Endodermal cell (in vitro differentiated cells): ENCODE results near the gene GSTA2. TPM values are rescaled to one million over a fixed set of nuclear protein-coding genes. Genes with fewer than 3 reads are reported as not detected.
"Not testable (repeated sequence)": the region's sequence is repeated elsewhere in the genome, so short reads cannot be mapped to it uniquely, and the experiment has no call there.

Experiments
- DNase-seq: peaks from one replicate; pipeline ENCODE4 v3.0.0-alpha.2; 2017
- H3K27ac ChIP-seq: 2 replicates; pipeline ENCODE4 v1.5.1; 2013; ENCODE audit warnings: mild to moderate bottlenecking, low read depth, low read length, moderate library complexity
- H3K27me3 ChIP-seq: 2 replicates; pipeline ENCODE4 v1.6.1; 2013; ENCODE audit warnings: mild to moderate bottlenecking, low read length, moderate library complexity; ENCODE audit not compliant: insufficient read depth, control insufficient read depth, poor library complexity, severe bottlenecking
- H3K36me3 ChIP-seq: 2 replicates; pipeline ENCODE4 v1.7.0; 2013; ENCODE audit warnings: mild to moderate bottlenecking, low read length, moderate library complexity; ENCODE audit not compliant: control insufficient read depth, insufficient read depth
- H3K4me1 ChIP-seq: one replicate; pipeline ENCODE4 v1.7.0; 2013; ENCODE audit warnings: low read length; ENCODE audit not compliant: control insufficient read depth, insufficient read depth
- H3K4me3 ChIP-seq: 2 replicates; pipeline ENCODE4 v1.5.1; 2013; ENCODE audit warnings: mild to moderate bottlenecking, low read length, moderate library complexity
- H3K9ac ChIP-seq: 2 replicates; pipeline ENCODE4 v1.6.1; 2013; ENCODE audit warnings: mild to moderate bottlenecking, low read length, moderate library complexity; ENCODE audit not compliant: poor library complexity, severe bottlenecking; ENCODE audit errors: extremely low read depth
- H3K9me3 ChIP-seq: 2 replicates; pipeline ENCODE4 v1.6.1; 2013; ENCODE audit warnings: mild to moderate bottlenecking, low read length, moderate library complexity; ENCODE audit not compliant: control insufficient read depth
- H3K27ac Mint-ChIP-seq: 2 replicates; pipeline ENCODE4 v1.8.0; 2020; ENCODE audit warnings: mixed read lengths
- H3K27me3 Mint-ChIP-seq: 2 replicates; pipeline ENCODE4 v1.8.0; 2021; ENCODE audit warnings: mild to moderate bottlenecking, mixed read lengths; ENCODE audit not compliant: insufficient read depth
- H3K36me3 Mint-ChIP-seq: 2 replicates; pipeline ENCODE4 v1.8.0; 2020; ENCODE audit warnings: low read depth, mixed read lengths
- H3K4me1 Mint-ChIP-seq: 2 replicates; pipeline ENCODE4 v1.8.0; 2020; ENCODE audit warnings: mixed read lengths
- H3K4me3 Mint-ChIP-seq: 2 replicates; pipeline ENCODE4 v1.8.0; 2020; ENCODE audit warnings: mild to moderate bottlenecking, moderate library complexity, mixed read lengths
- H3K9me3 Mint-ChIP-seq: 2 replicates; pipeline ENCODE4 v1.8.0; 2020; ENCODE audit warnings: mild to moderate bottlenecking, mixed read lengths
- CTCF ChIP-seq: fragments of 200-600 bp; sonication (generic); conservative IDR thresholded peaks from 2 replicates; pipeline ENCODE4 v1.5.0; 2021; ENCODE audit warnings: antibody characterized with exemption, mild to moderate bottlenecking
- WGBS, 2 experiments: methylation state at CpG; one replicate each; pipeline versions ENCODE4 v1.1.5 to v1.1.7; 2013; ENCODE audit warnings: missing lambda C conversion rate in 2 of 2, mixed read lengths in 1 of 2; ENCODE audit not compliant: insufficient coverage in 1 of 2, insufficient read length in 1 of 2; 5-methylcytosine and 5-hydroxymethylcytosine counted together
- total RNA-seq, 2 donors: library from RNA; stranded (reverse); fragmentation: NEBNext Ultra II Directional in 1 of 2; extraction: Animal tissue kit (Norgen Biotek cat#: 25700) in 1 of 2; gene quantifications; 2 replicates in 1 of 2; 3 replicates in 1 of 2; pipeline ENCODE4 v1.2.1, GENCODE V29; 2021

The GSTA2 gene
- total RNA-seq, 2 donors from 2014 or later = 1.6 to 5.0 TPM

- Histone ChIP-seq H3K9ac (no peak overlapping the region), H3K9me3 (peaks cover 7% of the 10 kb centered on the region), H3K4me3 (no peak overlapping the region), H3K36me3 (no peaks in the 10 kb centered on the region), H3K27ac (no peak overlapping the region), H3K27me3 (no peaks in the 10 kb centered on the region), H3K4me1 (no peaks in the 10 kb centered on the region)
- TF ChIP-seq CTCF = no peak
- H3K9me3 Mint-ChIP-seq = peaks cover 4% of the 10 kb centered on the region
- no peak overlapping the region for H3K4me3 Mint-ChIP-seq
- no peaks in the 10 kb centered on the region for H3K36me3 Mint-ChIP-seq
- no peak for DNase-seq
- no peaks in the 10 kb centered on the region for H3K27me3 Mint-ChIP-seq
- H3K27ac Mint-ChIP-seq = no peak overlapping the region
- WGBS, 2 experiments = 89% methylated on average over 1 of the region's 1 CpG; no CpG with 5 or more reads in 1 of the 2 experiments
- H3K4me1 Mint-ChIP-seq = peaks cover 25% of the 10 kb centered on the region
These were observed 4.2 kb downstream of the GSTA2 start for GRCh38 chr6:52759085-52759484.

GRCh38 chr6:52757651-52758338, 5.5 kb downstream of the GSTA2 start:
- WGBS, 2 experiments = 67 to 78% methylated on average over 3 to 7 of the region's 7 CpGs
- H3K27ac ChIP-seq, H3K27me3 Mint-ChIP-seq, H3K4me1 ChIP-seq, H3K27me3 ChIP-seq, H3K4me3 Mint-ChIP-seq, H3K36me3 ChIP-seq, H3K27ac Mint-ChIP-seq, H3K9me3 Mint-ChIP-seq, H3K4me3 ChIP-seq, H3K9ac ChIP-seq, H3K36me3 Mint-ChIP-seq, DNase-seq, H3K9me3 ChIP-seq: not testable (repeated sequence)
- H3K4me1 Mint-ChIP-seq = peaks cover 16% of the 10 kb centered on the region

- no peaks in the 10 kb centered on the region for H3K27me3 Mint-ChIP-seq
- DNase-seq = no peak
- Histone ChIP-seq H3K9ac (no peak overlapping the region), H3K27ac (no peak overlapping the region), H3K4me3 (no peak overlapping the region), H3K27me3 (no peaks in the 10 kb centered on the region), H3K4me1 (no peaks in the 10 kb centered on the region), H3K9me3 (peaks cover 7% of the 10 kb centered on the region), H3K36me3 (no peaks in the 10 kb centered on the region)
- H3K9me3 Mint-ChIP-seq = peaks cover 15% of the 10 kb centered on the region
- H3K4me3 Mint-ChIP-seq = no peak overlapping the region
- H3K4me1 Mint-ChIP-seq = peaks cover 5% of the 10 kb centered on the region
- no peak for TF ChIP-seq CTCF
- 88 to 93% methylated on average over 1 to 3 of the region's 3 CpGs for WGBS, 2 experiments
- H3K36me3 Mint-ChIP-seq = peaks cover 3% of the 10 kb centered on the region
- H3K27ac Mint-ChIP-seq = no peak overlapping the region
These were observed 8.8 kb downstream of the GSTA2 start for GRCh38 chr6:52754443-52754842.

GRCh38 chr6:52753137-52753536, 10.1 kb downstream of the GSTA2 start:
- H3K27me3 Mint-ChIP-seq, H3K4me1 ChIP-seq, DNase-seq, H3K27me3 ChIP-seq, H3K9ac ChIP-seq, H3K36me3 Mint-ChIP-seq, H3K4me3 Mint-ChIP-seq, H3K4me1 Mint-ChIP-seq, H3K36me3 ChIP-seq, H3K9me3 ChIP-seq, H3K4me3 ChIP-seq, H3K27ac Mint-ChIP-seq, H3K27ac ChIP-seq: not testable (repeated sequence)
- 94 to 100% methylated on average over 2 of the region's 2 CpGs for WGBS, 2 experiments
- peaks cover 10% of the 10 kb centered on the region for H3K9me3 Mint-ChIP-seq
